HepG2 (cell line): ENCODE measurements around the gene LHFPL2. TPM values are rescaled to one million over a fixed set of nuclear protein-coding genes. Genes with fewer than 3 reads are reported as not detected.

Experiments used
- ATRX ChIP-seq: sonication (generic); formaldehyde crosslinking; IDR thresholded peaks from 2 replicates; pipeline ENCODE4 v1.4.0; 2020; ENCODE audit warnings: missing genetic modification reagents, borderline replicate concordance
- CCAR2 ChIP-seq: fragments of 200-400 bp; formaldehyde crosslinking; optimal IDR thresholded peaks from 2 replicates; pipeline ENCODE3; 2018; ENCODE audit warnings: low read depth, mild to moderate bottlenecking, low read length, moderate library complexity
- GABPA ChIP-seq, 2 experiments: IDR thresholded peaks; 2 replicates each; pipeline ENCODE4 v1.6.1; 2011 to 2016; ENCODE audit warnings: low read depth in 2 of 2, low read length in 1 of 2, missing biosample characterization in 1 of 2, missing genetic modification characterization in 1 of 2
- KLF16 ChIP-seq, 2 experiments: sonication (generic) in 1 of 2; formaldehyde crosslinking in 1 of 2; IDR thresholded peaks; 2 replicates each; pipeline versions ENCODE4 v1.6.1 to v1.8.0; 2016 to 2023; ENCODE audit warnings: missing genetic modification reagents in 2 of 2, missing compliant biosample characterization in 1 of 2
- PAXIP1 ChIP-seq: sonication (generic); formaldehyde crosslinking; conservative IDR thresholded peaks from 2 replicates; pipeline ENCODE4 v1.4.0; 2020; ENCODE audit warnings: mild to moderate bottlenecking, missing genetic modification reagents, moderate library complexity
- REST ChIP-seq, 2 experiments: IDR thresholded peaks; 2 replicates each; pipeline ENCODE4 v1.6.1; 2011 to 2012; ENCODE audit warnings: low read length in 2 of 2, borderline replicate concordance in 1 of 2, low read depth in 1 of 2, mild to moderate bottlenecking in 1 of 2, moderate library complexity in 1 of 2
- SMAD9 ChIP-seq: sonication (generic); formaldehyde crosslinking; IDR thresholded peaks from 2 replicates; pipeline ENCODE4 v1.5.1; 2020; ENCODE audit warnings: mild to moderate bottlenecking, missing genetic modification reagents
- ZBTB38 ChIP-seq: sonication (generic); formaldehyde crosslinking; IDR thresholded peaks from 2 replicates; pipeline ENCODE4 v1.5.1; 2020; ENCODE audit warnings: mild to moderate bottlenecking, missing genetic modification reagents
- ZHX1 ChIP-seq: sonication (generic); formaldehyde crosslinking; IDR thresholded peaks from 2 replicates; pipeline ENCODE4 v1.8.1; 2022; ENCODE audit warnings: low read depth, mild to moderate bottlenecking, missing genetic modification reagents
- ZNF264 ChIP-seq: sonication (generic); formaldehyde crosslinking; IDR thresholded peaks from 2 replicates; pipeline ENCODE4 v1.4.0; 2020; ENCODE audit warnings: missing genetic modification reagents
- ZNF280D ChIP-seq: sonication (generic); formaldehyde crosslinking; IDR thresholded peaks from 2 replicates; pipeline ENCODE4 v1.5.1; 2020; ENCODE audit warnings: mild to moderate bottlenecking, missing genetic modification reagents
- ZNF296 ChIP-seq: sonication (generic); formaldehyde crosslinking; conservative IDR thresholded peaks from 2 replicates; pipeline ENCODE4 v1.5.0; 2020; ENCODE audit warnings: mild to moderate bottlenecking, missing genetic modification reagents
- ZNF552 ChIP-seq: sonication (generic); formaldehyde crosslinking; IDR thresholded peaks from 2 replicates; pipeline ENCODE4 v1.9.0; 2022; ENCODE audit warnings: missing genetic modification reagents, mild to moderate bottlenecking, borderline replicate concordance
- ZNF563 ChIP-seq: sonication (generic); formaldehyde crosslinking; IDR thresholded peaks from 2 replicates; pipeline ENCODE4 v1.8.0; 2022; ENCODE audit warnings: mild to moderate bottlenecking, moderate library complexity, missing genetic modification reagents
- polyA plus RNA-seq, 8 experiments: library from polyadenylated mRNA; depleted of rRNA in 3 of 8; stranded (reverse) in 7 of 8; unstranded in 1 of 8; fragments of >200 nt; fragmentation: Illumina TruSeq in 4 of 8; extraction: Trizol in 4 of 8; gene quantifications; 2 replicates each; pipeline versions ENCODE4 v1.2.1 to v1.2.3, GENCODE V29; 2011 to 2016; ENCODE audit warnings: low read depth in 4 of 8, missing spikeins in 1 of 8, mixed read lengths in 1 of 8; ENCODE audit not compliant: insufficient read depth in 1 of 8
- total RNA-seq, 5 experiments: library from RNA; depleted of rRNA; stranded (reverse); fragments of >200 nt; fragmentation: Illumina TruSeq; extraction: Trizol; gene quantifications; 2 replicates each; pipeline ENCODE4 v1.2.3, GENCODE V29; 2016; ENCODE audit warnings: low read depth in 1 of 5

Gene LHFPL2
- total and polyA plus RNA-seq, 2 of the 13 experiments (the other 11 are each of a cell fraction or from before 2014, with no cell fraction given) = 6.0 to 20.0 TPM

GRCh38 chr5:78546276-78546996 is 102.1 kb downstream of the LHFPL2 start (continued):
- TF ChIP-seq REST (IDR thresholded peaks at IDR 0.05; ENCODE audit: borderline replicate concordance in 1 of 2, low read depth in 1 of 2, low read length in 2 of 2) = peak in 1 of 2 experiments; percentile 68; a peak in 1 of 4 replicates
- peak; percentile 87 for TF ChIP-seq PAXIP1
- TF ChIP-seq ZNF563 (CRISPR knock-in tag) = no peak
- TF ChIP-seq ZNF552 = no peak
- no peak for TF ChIP-seq GABPA (IDR thresholded peaks at IDR 0.05; ENCODE audit: low read depth, low read length)
- TF ChIP-seq GABPA (CRISPR knock-in tag; IDR thresholded peaks at IDR 0.05; ENCODE audit: low read depth) = no peak
- no peak for TF ChIP-seq ATRX (CRISPR knock-in tag)
- no peak for TF ChIP-seq ZBTB38 (CRISPR knock-in tag)
- TF ChIP-seq ZHX1 (CRISPR knock-in tag) = no peak
- TF ChIP-seq ZNF296 (CRISPR knock-in tag) = no peak
- no peak for TF ChIP-seq SMAD9 (CRISPR knock-in tag)
- no peak for TF ChIP-seq CCAR2
- TF ChIP-seq ZNF280D (CRISPR knock-in tag) = no peak
- peak; percentile 62; the same call in 1 of the 2 replicates for TF ChIP-seq ZNF264 (CRISPR knock-in tag)
- peak in 1 of 2 experiments; percentile 83; a peak in 2 of 4 replicates for TF ChIP-seq KLF16 (CRISPR knock-in tag; IDR thresholded peaks at IDR 0.05)
